Lower lobe of right lung (tissue), 2 donors: ENCODE results near the gene ARID1B. TPM values are rescaled to one million over a fixed set of nuclear protein-coding genes. Genes with fewer than 3 reads are reported as not detected.

Experiments used
- ATAC-seq, 2 donors: fragments of 200-7000 bp; cut with Tn5 transposase; one replicate each; pipeline ENCODE4 v1.9.1; 2020 to 2022; ENCODE audit warnings: mild to moderate bottlenecking in 2 of 2, moderate library complexity in 2 of 2
- DNase-seq: peaks from one replicate; pipeline ENCODE4 v3.0.0-alpha.2; 2020
- H3K27ac ChIP-seq: fragments of 200-600 bp; one replicate; pipeline ENCODE4 v1.8.0; 2022
- H3K27me3 ChIP-seq: fragments of 200-600 bp; one replicate; pipeline ENCODE4 v1.8.0; 2022; ENCODE audit warnings: low read depth
- H3K36me3 ChIP-seq: fragments of 200-600 bp; one replicate; pipeline ENCODE4 v1.8.0; 2022; ENCODE audit warnings: mild to moderate bottlenecking
- H3K4me1 ChIP-seq: fragments of 200-600 bp; one replicate; pipeline ENCODE4 v1.8.0; 2022
- H3K4me3 ChIP-seq: fragments of 200-600 bp; one replicate; pipeline ENCODE4 v1.8.0; 2022; ENCODE audit warnings: mild to moderate bottlenecking
- H3K9me3 ChIP-seq: fragments of 200-600 bp; one replicate; pipeline ENCODE4 v1.8.0; 2022
- intact Hi-C: fragments of 100-400 bp; cut with DNase I; formaldehyde crosslinking; loops from one replicate; pipeline ENCODE4 v1.11.0; 2022
- total RNA-seq: library from RNA; stranded (reverse); fragmentation: NEBNext Ultra II Directional; extraction: Animal tissue kit (Norgen Biotek cat#: 25700); gene quantifications from one replicate; pipeline ENCODE4 v1.2.1, GENCODE V29; 2021
- TF ChIP-seq, protein P1 (sequence below): fragments of 200-600 bp; IDR thresholded peaks from one replicate; pipeline ENCODE4 v1.8.0; 2022; ENCODE audit warnings: antibody characterized with exemption, mild to moderate bottlenecking
- donor health status: DM: no; HTN: yes; CAD: no; lungs with severe emphysema.

ARID1B gene
- total RNA-seq, 1 donor from 2014 or later: 95.5 TPM

DNA sequence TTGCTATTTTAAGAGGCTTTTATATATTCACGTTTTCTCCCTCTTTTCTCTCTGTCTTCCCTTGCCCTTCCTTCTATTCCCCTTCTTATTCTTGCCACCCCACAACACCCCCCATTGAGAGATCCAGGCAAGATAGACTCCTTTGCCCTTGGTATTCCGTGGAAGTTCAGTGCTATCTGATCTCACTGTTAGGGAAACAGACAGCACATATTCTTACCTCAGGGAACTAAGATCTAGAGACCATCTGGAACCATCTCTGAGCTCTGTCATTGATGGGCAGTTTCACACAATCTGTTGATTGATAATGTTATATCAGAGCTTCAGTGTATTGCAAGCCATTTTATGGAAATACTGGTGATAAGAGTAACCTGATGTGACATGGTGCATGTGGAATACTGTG, 228.8 kb downstream of the ARID1B start:
- H3K27me3 ChIP-seq: no peaks in the 10 kb centered on the region
- H3K27ac ChIP-seq: no peak overlapping the region
- H3K4me3 ChIP-seq: no peak overlapping the region
- no peaks in the 10 kb centered on the region for H3K36me3 ChIP-seq
- DNase-seq (no peak), ATAC-seq (no peak)
- no peaks in the 10 kb centered on the region for H3K4me1 ChIP-seq
- TF ChIP-seq, protein P1, sequence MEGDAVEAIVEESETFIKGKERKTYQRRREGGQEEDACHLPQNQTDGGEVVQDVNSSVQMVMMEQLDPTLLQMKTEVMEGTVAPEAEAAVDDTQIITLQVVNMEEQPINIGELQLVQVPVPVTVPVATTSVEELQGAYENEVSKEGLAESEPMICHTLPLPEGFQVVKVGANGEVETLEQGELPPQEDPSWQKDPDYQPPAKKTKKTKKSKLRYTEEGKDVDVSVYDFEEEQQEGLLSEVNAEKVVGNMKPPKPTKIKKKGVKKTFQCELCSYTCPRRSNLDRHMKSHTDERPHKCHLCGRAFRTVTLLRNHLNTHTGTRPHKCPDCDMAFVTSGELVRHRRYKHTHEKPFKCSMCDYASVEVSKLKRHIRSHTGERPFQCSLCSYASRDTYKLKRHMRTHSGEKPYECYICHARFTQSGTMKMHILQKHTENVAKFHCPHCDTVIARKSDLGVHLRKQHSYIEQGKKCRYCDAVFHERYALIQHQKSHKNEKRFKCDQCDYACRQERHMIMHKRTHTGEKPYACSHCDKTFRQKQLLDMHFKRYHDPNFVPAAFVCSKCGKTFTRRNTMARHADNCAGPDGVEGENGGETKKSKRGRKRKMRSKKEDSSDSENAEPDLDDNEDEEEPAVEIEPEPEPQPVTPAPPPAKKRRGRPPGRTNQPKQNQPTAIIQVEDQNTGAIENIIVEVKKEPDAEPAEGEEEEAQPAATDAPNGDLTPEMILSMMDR: no peak
- no peaks in the 10 kb centered on the region for H3K9me3 ChIP-seq
- intact Hi-C loops: no loop called here

DNA sequence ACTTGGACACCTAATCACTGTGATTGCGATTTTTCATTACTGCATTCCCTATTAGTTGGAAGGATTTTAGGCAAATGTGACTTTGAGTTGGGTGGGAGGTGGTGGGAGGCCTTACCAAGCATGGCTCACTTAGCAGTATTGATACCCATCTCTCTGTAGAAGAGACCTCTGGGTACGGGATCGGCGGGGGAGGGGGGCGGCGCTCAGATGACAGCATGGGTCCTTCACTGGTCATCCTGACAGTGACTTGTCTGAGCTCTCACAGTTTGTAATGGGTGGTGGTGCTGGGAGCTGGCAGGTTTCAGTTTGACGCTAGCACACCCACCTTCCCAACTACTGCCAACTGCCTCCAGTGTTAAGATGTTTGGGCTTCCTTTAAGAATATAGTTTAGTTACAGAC, 231.4 kb downstream of the ARID1B start:
- Histone ChIP-seq H3K27me3 (no peaks in the 10 kb centered on the region), H3K4me1 (no peaks in the 10 kb centered on the region), H3K4me3 (no peak overlapping the region), H3K27ac (no peak overlapping the region), H3K9me3 (no peaks in the 10 kb centered on the region), H3K36me3 (no peaks in the 10 kb centered on the region)
- DNase-seq (no peak), ATAC-seq (no peak)
- intact Hi-C loops: no loop called here
- TF ChIP-seq, protein P1: no peak

DNA sequence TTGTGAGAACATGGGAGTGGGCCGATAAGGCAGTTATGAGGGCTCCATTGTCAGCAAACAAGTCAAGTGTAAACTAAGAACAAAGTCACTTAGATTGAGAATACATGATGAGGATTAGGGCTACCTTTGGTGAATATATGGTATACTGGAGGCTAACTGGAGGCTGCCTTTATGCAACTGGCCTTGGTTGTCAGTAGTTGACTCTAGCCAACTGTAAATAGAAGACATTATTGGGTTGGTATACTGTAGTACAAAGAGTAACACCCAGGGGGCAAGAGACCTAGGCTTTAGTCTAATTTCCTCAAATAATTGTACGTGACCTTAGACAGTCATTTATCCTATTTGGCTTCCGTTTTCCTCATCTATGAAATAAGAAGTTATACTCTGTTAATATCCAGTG, 235.2 kb downstream of the ARID1B start:
- ATAC-seq: no peak
- H3K4me3 ChIP-seq: no peak overlapping the region
- H3K4me1 ChIP-seq: no peaks in the 10 kb centered on the region
- no peaks in the 10 kb centered on the region for H3K27me3 ChIP-seq
- no peak overlapping the region for H3K27ac ChIP-seq
- intact Hi-C loops: loop anchor here (10.0 kb wide), 1 partner anchor 228 kb away; no protein-coding TSS in a partner anchor
- no peak for DNase-seq
- no peaks in the 10 kb centered on the region for H3K9me3 ChIP-seq
- no peaks in the 10 kb centered on the region for H3K36me3 ChIP-seq
- TF ChIP-seq, protein P1: no peak

DNA sequence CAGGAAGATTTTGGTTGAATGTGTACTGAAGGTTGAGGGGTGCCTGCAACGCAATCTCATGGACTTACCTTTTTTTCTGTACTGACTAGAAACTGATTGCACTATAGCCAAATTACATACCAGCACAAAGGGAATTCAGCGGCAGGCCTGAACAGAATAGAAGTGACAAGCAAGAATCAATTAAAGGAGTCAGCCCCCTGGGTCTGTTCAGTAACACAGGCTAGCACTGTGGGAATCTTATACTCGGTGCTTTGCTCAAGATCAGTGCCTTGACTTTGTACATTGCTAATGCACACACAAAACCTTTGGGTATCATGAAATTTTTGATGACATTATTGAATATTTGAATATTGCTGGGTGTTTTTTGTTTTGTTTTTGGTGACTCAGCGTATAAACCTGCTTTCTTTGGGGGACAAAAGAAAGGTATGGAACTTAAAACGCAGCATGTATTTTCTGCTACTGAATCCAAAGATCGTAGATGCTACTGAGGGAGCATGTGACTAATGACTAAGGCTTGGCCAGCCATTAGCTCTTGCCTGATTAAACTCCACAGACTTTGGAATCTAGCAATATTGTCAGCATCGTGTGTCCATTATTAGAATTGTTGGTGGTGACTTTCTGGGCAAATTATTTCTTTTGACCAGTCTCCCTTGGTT, 236.6 kb downstream of the ARID1B start:
- ATAC-seq (no peak), DNase-seq (no peak)
- intact Hi-C loops: loop anchor here (10.0 kb wide), 1 partner anchor 229 kb away; no protein-coding TSS in a partner anchor
- no peaks in the 10 kb centered on the region for H3K4me1 ChIP-seq
- no peaks in the 10 kb centered on the region for H3K27me3 ChIP-seq
- no peaks in the 10 kb centered on the region for H3K36me3 ChIP-seq
- no peaks in the 10 kb centered on the region for H3K9me3 ChIP-seq
- H3K4me3 ChIP-seq: no peak overlapping the region
- TF ChIP-seq, protein P1: no peak
- H3K27ac ChIP-seq: no peak overlapping the region

DNA sequence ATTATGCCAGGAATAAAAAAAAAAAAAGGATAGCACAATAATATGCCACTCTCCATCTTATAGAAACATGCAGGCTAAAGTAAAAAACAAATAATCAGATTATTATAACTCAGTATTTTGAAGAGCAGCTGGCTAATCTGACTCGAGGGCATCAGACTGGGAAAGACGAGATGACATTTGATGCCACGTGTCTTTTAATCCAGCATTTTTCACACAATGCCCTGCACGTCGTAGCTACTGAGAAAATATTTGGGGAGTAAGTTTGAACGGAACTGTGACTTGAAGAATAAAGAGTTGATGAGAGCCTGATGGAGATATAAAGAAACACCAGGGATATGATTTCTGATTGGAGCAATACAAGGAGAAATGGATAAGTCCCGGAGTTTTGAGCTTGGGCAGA, 237.7 kb downstream of the ARID1B start:
- TF ChIP-seq, protein P1: no peak
- intact Hi-C loops: loop anchor here (10.0 kb wide), 1 partner anchor 230 kb away; no protein-coding TSS in a partner anchor

More for the DNA sequence above, 237.7 kb downstream of the ARID1B start:
- Histone ChIP-seq H3K36me3 (no peaks in the 10 kb centered on the region), H3K27ac (no peak overlapping the region), H3K4me3 (no peak overlapping the region), H3K27me3 (no peaks in the 10 kb centered on the region), H3K4me1 (peaks cover 10% of the 10 kb centered on the region), H3K9me3 (no peaks in the 10 kb centered on the region)
- DNase-seq (no peak), ATAC-seq (no peak)
